ENCODE measurements around the gene VSIG10L2. TPM values are rescaled to one million over a fixed set of nuclear protein-coding genes. Genes with fewer than 3 reads are reported as not detected.

VSIG10L2 gene
- total RNA-seq, 1 donor from 2014 or later: not detected

DNA sequence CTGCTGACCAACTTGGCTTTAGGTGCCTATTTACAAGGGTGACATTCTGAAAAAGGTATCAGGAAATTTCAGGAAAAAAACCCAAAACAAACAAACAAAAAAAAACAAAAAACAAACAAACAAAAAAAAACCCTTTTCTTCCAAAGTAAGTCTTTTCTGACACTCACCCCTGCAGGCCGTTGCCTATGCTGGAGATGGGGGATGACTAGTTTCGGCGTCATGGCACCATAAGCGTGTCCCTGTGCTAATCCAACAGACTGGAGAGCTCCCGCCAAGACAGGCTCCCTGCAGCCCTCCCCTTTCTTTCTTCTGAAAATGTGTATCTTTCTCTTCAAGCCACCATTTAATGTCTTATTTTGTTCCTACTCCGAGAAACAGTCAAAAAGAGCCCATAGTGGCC is 13.7 kb downstream of the VSIG10L2 start:
- Histone ChIP-seq H3K36me3 (ENCODE audit: control insufficient read depth, insufficient read depth, low read length) (no peaks in the 10 kb centered on the region), H3K4me3 (ENCODE audit: low read depth, low read length) (no peak overlapping the region), H3K27me3 (ENCODE audit: control insufficient read depth, insufficient read depth, low read length) (no peaks in the 10 kb centered on the region)
- no peak for DNase-seq (ENCODE audit: low read depth)
- TF ChIP-seq, protein P1, sequence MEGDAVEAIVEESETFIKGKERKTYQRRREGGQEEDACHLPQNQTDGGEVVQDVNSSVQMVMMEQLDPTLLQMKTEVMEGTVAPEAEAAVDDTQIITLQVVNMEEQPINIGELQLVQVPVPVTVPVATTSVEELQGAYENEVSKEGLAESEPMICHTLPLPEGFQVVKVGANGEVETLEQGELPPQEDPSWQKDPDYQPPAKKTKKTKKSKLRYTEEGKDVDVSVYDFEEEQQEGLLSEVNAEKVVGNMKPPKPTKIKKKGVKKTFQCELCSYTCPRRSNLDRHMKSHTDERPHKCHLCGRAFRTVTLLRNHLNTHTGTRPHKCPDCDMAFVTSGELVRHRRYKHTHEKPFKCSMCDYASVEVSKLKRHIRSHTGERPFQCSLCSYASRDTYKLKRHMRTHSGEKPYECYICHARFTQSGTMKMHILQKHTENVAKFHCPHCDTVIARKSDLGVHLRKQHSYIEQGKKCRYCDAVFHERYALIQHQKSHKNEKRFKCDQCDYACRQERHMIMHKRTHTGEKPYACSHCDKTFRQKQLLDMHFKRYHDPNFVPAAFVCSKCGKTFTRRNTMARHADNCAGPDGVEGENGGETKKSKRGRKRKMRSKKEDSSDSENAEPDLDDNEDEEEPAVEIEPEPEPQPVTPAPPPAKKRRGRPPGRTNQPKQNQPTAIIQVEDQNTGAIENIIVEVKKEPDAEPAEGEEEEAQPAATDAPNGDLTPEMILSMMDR (IDR thresholded peaks at IDR 0.05; ENCODE audit: insufficient read depth, low read length, poor library complexity, severe bottlenecking): no peak

DNA sequence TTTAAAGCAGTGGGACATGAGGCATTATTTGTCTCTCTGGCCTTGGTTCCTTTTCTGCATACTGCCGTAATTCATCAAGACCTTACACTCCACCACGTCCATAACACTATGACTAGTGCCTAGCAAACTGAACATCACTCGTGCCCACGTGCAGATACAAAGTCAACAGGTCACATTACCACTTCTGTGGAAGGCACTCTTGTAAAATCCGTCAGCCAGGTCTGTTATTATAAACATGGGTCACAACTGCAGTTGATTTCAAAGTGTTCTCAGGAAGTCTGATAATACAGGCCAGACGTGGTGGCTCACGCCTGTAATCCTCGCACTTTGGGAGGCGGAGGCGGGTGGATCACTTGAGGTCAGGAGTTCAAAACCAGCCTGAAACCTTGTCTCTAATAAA is 14.1 kb downstream of the VSIG10L2 start:
- no peaks in the 10 kb centered on the region for H3K36me3 ChIP-seq (ENCODE audit: control insufficient read depth, insufficient read depth, low read length)
- no peak for DNase-seq (ENCODE audit: low read depth)
- no peak overlapping the region for H3K4me3 ChIP-seq (ENCODE audit: low read depth, low read length)
- TF ChIP-seq, protein P1 (IDR thresholded peaks at IDR 0.05; ENCODE audit: insufficient read depth, low read length, poor library complexity, severe bottlenecking): no peak
- no peaks in the 10 kb centered on the region for H3K27me3 ChIP-seq (ENCODE audit: control insufficient read depth, insufficient read depth, low read length)

DNA sequence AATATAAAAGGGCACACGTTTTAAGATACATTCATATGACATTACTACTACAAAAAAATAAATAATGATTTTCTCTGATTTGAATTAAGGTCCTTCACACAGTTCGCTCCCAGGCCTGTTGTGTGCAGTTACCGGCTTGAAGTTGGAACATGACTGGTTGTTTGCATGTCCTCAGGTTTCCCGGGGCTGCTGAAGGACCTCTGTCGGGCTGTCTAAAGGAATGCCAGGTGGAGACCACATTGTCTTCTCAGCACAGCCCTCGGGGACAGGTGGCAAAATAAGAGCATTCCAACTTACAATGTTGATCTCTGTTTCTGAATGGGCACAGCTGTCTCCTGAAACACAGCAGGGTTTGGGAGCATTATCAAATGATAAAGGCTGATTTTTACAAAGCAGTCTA is 14.9 kb downstream of the VSIG10L2 start:
- no peaks in the 10 kb centered on the region for H3K27me3 ChIP-seq (ENCODE audit: control insufficient read depth, insufficient read depth, low read length)
- H3K36me3 ChIP-seq (ENCODE audit: control insufficient read depth, insufficient read depth, low read length): no peaks in the 10 kb centered on the region
- no peak overlapping the region for H3K4me3 ChIP-seq (ENCODE audit: low read depth, low read length)
- TF ChIP-seq, protein P1 (IDR thresholded peaks at IDR 0.05; ENCODE audit: insufficient read depth, low read length, poor library complexity, severe bottlenecking): no peak
- no peak for DNase-seq (ENCODE audit: low read depth)

DNA sequence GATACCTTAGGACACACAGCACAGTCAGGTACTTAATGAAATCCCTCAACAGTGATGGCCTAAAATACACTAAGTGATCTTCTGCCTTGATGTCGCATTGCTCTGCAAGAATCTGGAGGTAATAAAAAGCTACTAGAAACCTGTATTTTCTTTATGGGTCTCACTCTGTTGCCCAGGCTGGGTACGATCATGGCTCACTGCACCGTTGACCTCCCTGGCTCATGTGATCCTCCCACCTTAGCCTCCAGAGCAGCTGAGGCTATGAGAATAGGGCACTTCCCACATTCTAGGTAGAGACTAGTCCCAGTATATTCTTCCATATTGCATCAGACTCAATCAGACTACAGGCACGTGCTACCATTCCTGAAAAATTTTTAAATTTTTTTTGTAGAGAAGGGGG is 21.7 kb downstream of the VSIG10L2 start:
- TF ChIP-seq, protein P1 (IDR thresholded peaks at IDR 0.05; ENCODE audit: insufficient read depth, low read length, poor library complexity, severe bottlenecking): no peak
- Histone ChIP-seq H3K36me3 (ENCODE audit: control insufficient read depth, insufficient read depth, low read length) (no peaks in the 10 kb centered on the region), H3K27me3 (ENCODE audit: control insufficient read depth, insufficient read depth, low read length) (no peaks in the 10 kb centered on the region), H3K4me3 (ENCODE audit: low read depth, low read length) (no peak overlapping the region)
- no peak for DNase-seq (ENCODE audit: low read depth)

DNA sequence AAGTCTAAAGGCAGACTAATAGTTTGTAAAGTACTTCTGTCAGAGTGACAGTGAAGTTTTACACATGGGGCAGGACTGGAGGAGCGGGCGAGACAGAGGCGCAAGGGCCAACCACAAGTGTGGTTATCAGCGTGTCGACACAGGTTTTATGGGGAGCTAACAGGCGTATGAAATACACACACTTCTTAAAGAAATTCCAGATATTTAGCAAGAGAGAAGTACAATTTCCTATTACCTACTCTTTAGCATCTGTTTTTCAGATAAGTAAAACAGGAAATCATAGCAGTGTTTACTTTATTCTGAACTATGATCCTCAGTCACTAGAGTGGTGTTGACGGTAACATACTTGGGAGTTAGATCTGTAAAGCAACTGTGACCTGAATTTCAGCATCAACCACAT is 22.5 kb downstream of the VSIG10L2 start:
- no peak for DNase-seq (ENCODE audit: low read depth)
- no peaks in the 10 kb centered on the region for H3K27me3 ChIP-seq (ENCODE audit: control insufficient read depth, insufficient read depth, low read length)
- H3K4me3 ChIP-seq (ENCODE audit: low read depth, low read length): no peak overlapping the region
- TF ChIP-seq, protein P1 (IDR thresholded peaks at IDR 0.05; ENCODE audit: insufficient read depth, low read length, poor library complexity, severe bottlenecking): no peak
- H3K36me3 ChIP-seq (ENCODE audit: control insufficient read depth, insufficient read depth, low read length): no peaks in the 10 kb centered on the region

DNA sequence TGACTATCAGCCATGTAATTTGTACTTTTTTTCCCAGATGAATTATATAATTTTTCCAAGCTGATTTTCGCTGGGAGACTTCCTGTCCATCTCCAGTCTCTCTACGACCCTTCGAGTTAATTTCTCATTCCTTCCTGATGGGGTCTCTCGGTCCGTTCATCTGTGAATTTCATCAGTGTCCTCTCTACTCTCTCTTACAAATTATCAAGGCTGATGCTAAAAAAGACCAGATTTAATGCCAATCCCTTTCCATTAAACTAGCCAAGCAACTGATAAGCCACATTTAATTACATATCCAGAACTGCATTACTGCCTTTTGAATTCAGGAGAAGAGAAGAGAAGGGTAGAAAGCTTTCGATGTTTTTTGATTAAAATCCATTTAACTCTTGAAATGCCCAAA is 25.8 kb downstream of the VSIG10L2 start:
- Histone ChIP-seq H3K27me3 (ENCODE audit: control insufficient read depth, insufficient read depth, low read length) (no peaks in the 10 kb centered on the region), H3K36me3 (ENCODE audit: control insufficient read depth, insufficient read depth, low read length) (no peaks in the 10 kb centered on the region), H3K4me3 (ENCODE audit: low read depth, low read length) (no peak overlapping the region)
- TF ChIP-seq, protein P1 (IDR thresholded peaks at IDR 0.05; ENCODE audit: insufficient read depth, low read length, poor library complexity, severe bottlenecking): no peak
- DNase-seq (ENCODE audit: low read depth): no peak

Data from kidney epithelial cell (primary cell).